ENCODE measurements around the gene MYCN.

GRCh38 chr2:15919716-15920434, 20.5 kb upstream of the MYCN start:
- no peak for TF ChIP-seq POLR2A (IDR thresholded peaks at IDR 0.05; ENCODE audit: extremely low read depth, insufficient read length)
- TF ChIP-seq, protein P1, sequence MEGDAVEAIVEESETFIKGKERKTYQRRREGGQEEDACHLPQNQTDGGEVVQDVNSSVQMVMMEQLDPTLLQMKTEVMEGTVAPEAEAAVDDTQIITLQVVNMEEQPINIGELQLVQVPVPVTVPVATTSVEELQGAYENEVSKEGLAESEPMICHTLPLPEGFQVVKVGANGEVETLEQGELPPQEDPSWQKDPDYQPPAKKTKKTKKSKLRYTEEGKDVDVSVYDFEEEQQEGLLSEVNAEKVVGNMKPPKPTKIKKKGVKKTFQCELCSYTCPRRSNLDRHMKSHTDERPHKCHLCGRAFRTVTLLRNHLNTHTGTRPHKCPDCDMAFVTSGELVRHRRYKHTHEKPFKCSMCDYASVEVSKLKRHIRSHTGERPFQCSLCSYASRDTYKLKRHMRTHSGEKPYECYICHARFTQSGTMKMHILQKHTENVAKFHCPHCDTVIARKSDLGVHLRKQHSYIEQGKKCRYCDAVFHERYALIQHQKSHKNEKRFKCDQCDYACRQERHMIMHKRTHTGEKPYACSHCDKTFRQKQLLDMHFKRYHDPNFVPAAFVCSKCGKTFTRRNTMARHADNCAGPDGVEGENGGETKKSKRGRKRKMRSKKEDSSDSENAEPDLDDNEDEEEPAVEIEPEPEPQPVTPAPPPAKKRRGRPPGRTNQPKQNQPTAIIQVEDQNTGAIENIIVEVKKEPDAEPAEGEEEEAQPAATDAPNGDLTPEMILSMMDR (IDR thresholded peaks at IDR 0.05; ENCODE audit: low read depth, low read length) = no peak
- no peak for TF ChIP-seq MYC (IDR thresholded peaks at IDR 0.05; ENCODE audit: low read depth, low read length)
- TF ChIP-seq MAX (IDR thresholded peaks at IDR 0.05; ENCODE audit: low read depth, low read length) = no peak

Measured in NB4 (cell line).